ENCODE results near the gene TSPAN5.

TSPAN5 gene

GRCh38 chr4:98672583-98673287 lies 14.3 kb upstream of the TSPAN5 start:
- no peak for DNase-seq

- DNase-seq: no peak
Observed at GRCh38 chr4:98671131-98671530, 12.7 kb upstream of the TSPAN5 start.

- DNase-seq: no peak
Observed at GRCh38 chr4:98670186-98670585, 11.8 kb upstream of the TSPAN5 start.

- DNase-seq: no peak
Observed at GRCh38 chr4:98669577-98669976, 11.2 kb upstream of the TSPAN5 start.

- DNase-seq: no peak
Observed at GRCh38 chr4:98664959-98665358, 6.5 kb upstream of the TSPAN5 start.

GRCh38 chr4:98663226-98664006 lies 5.0 kb upstream of the TSPAN5 start:
- DNase-seq: peak; percentile 81

- no peak for DNase-seq
Observed at GRCh38 chr4:98662626-98663225, 4.3 kb upstream of the TSPAN5 start.

- DNase-seq: no peak
Observed at GRCh38 chr4:98662055-98662453, 3.6 kb upstream of the TSPAN5 start.

- no peak for DNase-seq
Observed at GRCh38 chr4:98661371-98662054, 3.1 kb upstream of the TSPAN5 start.

GRCh38 chr4:98659741-98660462 lies 1.5 kb upstream of the TSPAN5 start:
- no peak for DNase-seq

- no peak for DNase-seq
Observed at GRCh38 chr4:98659106-98659592, 738 bp upstream of the TSPAN5 start.

- peak; percentile 40 for DNase-seq
Observed at GRCh38 chr4:98657531-98658286, 702 bp downstream of the TSPAN5 start.

GRCh38 chr4:98656886-98657285 lies 1.5 kb downstream of the TSPAN5 start:
- DNase-seq: no peak

GRCh38 chr4:98656443-98656842 lies 2.0 kb downstream of the TSPAN5 start:
- no peak for DNase-seq

- DNase-seq: no peak
Observed at GRCh38 chr4:98653890-98654867, 4.2 kb downstream of the TSPAN5 start.

- DNase-seq: no peak
Observed at GRCh38 chr4:98652996-98653395, 5.4 kb downstream of the TSPAN5 start.

GRCh38 chr4:98648602-98649001 lies 9.8 kb downstream of the TSPAN5 start:
- no peak for DNase-seq

GRCh38 chr4:98646422-98646821 lies 12.0 kb downstream of the TSPAN5 start:
- no peak for DNase-seq

- no peak for DNase-seq
Observed at GRCh38 chr4:98645527-98645926, 12.9 kb downstream of the TSPAN5 start.

GRCh38 chr4:98643755-98644154 lies 14.7 kb downstream of the TSPAN5 start:
- DNase-seq: peak; percentile 21

Measured in central memory CD4-positive, alpha-beta T cell (primary cell).